Measurements from ENCODE around the gene AZIN2.

The AZIN2 gene

DNA sequence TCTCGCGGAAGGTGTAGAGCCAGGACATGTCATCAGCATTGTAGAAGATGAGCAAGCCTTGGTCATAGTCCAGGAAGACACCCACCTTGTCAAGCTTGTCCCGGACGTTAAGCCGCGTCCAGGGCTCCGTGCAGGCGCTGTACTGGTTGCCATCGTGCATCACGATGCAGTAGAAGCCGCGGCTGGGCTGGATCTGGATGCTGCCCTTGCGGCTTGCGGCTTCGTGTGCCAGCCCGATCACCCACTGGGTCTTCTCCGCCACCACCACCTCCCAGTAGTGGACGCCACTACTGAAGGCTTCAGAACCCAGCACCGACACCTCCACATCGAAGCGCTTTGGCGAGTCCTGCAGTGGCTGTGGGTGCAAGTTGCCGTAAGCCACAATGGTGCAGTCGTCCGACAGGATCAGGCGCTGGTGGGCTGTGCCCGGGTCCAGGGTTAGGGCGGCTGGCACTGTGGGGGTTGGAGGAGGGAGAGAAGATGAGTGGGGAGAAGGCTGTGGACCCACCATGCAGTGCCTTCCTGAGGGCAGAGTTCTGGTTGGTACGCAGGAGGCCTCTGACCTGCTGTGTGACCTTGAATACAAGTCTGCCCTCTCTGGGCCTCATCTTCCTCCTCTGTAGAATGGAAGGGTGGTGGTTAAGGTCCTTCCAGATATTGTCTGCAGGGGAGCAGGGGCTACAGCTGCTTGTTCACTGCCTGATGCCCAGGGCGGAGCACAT lies 66.5 kb downstream of the AZIN2 start:
- Histone ChIP-seq H3K9ac (ENCODE audit: insufficient read length) (no peak overlapping the region), H3K36me3 (ENCODE audit: insufficient read depth, low read length) (no peaks in the 10 kb centered on the region), H3K4me3 (no peak overlapping the region), H3K9me3 (ENCODE audit: low read depth, low read length) (no peaks in the 10 kb centered on the region), H3K27ac (no peak overlapping the region)
- no peak for TF ChIP-seq FOXP2 (optimal IDR thresholded peaks at IDR 0.05; ENCODE audit: control extremely low read depth, extremely low read length, insufficient read depth)
- no peak for TF ChIP-seq POLR2AphosphoS5 (IDR thresholded peaks at IDR 0.05; ENCODE audit: borderline replicate concordance, low read depth, low read length)
- no peak for TF ChIP-seq EZH2 (IDR thresholded peaks at IDR 0.05)
- DNase-seq (ENCODE audit: low read depth, low spot score): no peak

DNA sequence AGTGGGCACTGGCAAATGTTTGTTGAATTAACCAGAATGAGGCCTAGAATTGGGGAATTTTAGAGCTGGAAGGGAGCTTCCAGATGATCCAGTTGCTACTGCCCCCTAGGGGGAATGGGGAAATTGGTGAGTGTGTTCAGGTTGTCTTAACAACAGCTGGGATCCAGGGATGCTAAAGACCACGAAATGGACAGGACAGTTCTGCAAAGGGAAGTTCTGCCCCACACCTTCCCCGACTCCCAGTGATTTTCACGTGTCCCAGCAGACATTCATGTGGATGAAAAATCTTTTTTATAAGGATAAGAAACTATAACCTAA lies 67.0 kb downstream of the AZIN2 start:
- Histone ChIP-seq H3K9me3 (ENCODE audit: low read depth, low read length) (no peaks in the 10 kb centered on the region), H3K4me3 (no peak overlapping the region), H3K36me3 (ENCODE audit: insufficient read depth, low read length) (no peaks in the 10 kb centered on the region), H3K27ac (no peak overlapping the region), H3K9ac (ENCODE audit: insufficient read length) (no peak overlapping the region)
- no peak for DNase-seq (ENCODE audit: low read depth, low spot score)
- TF ChIP-seq FOXP2 (optimal IDR thresholded peaks at IDR 0.05; ENCODE audit: control extremely low read depth, extremely low read length, insufficient read depth) (no peak), EZH2 (IDR thresholded peaks at IDR 0.05) (no peak), POLR2AphosphoS5 (IDR thresholded peaks at IDR 0.05; ENCODE audit: borderline replicate concordance, low read depth, low read length) (no peak)

DNA sequence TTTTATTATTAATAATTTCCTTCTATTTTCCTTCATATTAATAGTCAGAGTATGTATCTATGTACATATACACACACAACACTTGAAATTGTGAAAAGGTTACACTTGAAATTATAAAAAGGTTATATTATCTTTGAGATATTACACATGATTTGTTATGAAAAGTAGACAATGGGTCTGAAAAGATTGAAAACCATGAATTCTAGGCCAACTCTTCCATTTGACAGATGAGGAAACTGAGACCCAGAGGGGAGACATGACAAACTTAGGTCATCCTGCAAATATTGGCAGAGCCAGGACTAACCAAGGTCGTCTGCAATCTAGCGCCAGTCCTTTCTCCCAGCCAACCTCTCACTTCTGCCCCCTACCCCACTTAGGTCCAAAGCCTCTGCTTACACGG lies 67.7 kb downstream of the AZIN2 start:
- Histone ChIP-seq H3K27ac (no peak overlapping the region), H3K4me3 (no peak overlapping the region), H3K36me3 (ENCODE audit: insufficient read depth, low read length) (no peaks in the 10 kb centered on the region), H3K9me3 (ENCODE audit: low read depth, low read length) (no peaks in the 10 kb centered on the region), H3K9ac (ENCODE audit: insufficient read length) (no peak overlapping the region)
- no peak for TF ChIP-seq POLR2AphosphoS5 (IDR thresholded peaks at IDR 0.05; ENCODE audit: borderline replicate concordance, low read depth, low read length)
- no peak for TF ChIP-seq FOXP2 (optimal IDR thresholded peaks at IDR 0.05; ENCODE audit: control extremely low read depth, extremely low read length, insufficient read depth)
- no peak for TF ChIP-seq EZH2 (IDR thresholded peaks at IDR 0.05)
- DNase-seq (ENCODE audit: low read depth, low spot score): no peak

DNA sequence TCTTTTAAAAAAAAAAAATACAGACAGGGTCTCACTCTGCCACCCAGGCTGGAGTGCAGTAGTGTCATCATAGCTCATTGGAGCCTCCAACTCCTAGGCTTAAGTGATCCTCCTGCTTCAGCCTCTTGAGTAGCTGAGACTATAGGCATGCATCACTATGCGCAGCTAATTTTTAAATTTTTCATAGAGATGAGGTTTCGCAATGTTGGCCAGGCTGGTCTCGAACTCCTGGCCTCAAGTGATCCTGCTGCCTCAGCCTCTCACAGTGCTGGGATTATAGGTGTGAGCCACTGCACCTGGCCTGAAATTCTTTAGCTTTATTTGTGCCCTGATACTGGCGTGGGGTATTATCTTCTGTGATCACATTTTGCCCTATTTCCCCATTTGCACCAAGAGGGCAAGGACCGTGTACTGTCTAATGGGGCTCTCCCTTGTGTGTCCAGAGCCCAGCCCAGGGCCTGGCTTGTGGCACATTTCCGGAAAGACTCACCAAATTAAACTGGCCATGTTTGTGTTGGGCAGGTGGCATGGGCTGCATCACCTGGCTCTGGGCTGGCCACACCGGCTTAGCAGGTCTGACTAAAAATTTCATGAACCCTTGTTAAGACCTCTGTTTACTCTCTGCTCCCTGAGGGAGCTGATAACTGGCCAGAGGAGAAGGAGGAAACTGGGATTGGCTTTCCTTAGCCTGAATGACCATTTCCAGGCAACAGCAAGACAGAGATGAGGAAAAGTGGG lies 68.7 kb downstream of the AZIN2 start:
- Histone ChIP-seq H3K4me3 (no peak overlapping the region), H3K9me3 (ENCODE audit: low read depth, low read length) (no peaks in the 10 kb centered on the region), H3K27ac (no peak overlapping the region), H3K36me3 (ENCODE audit: insufficient read depth, low read length) (no peaks in the 10 kb centered on the region), H3K9ac (ENCODE audit: insufficient read length) (no peak overlapping the region)
- no peak for DNase-seq (ENCODE audit: low read depth, low spot score)
- TF ChIP-seq EZH2 (IDR thresholded peaks at IDR 0.05): no peak

DNA sequence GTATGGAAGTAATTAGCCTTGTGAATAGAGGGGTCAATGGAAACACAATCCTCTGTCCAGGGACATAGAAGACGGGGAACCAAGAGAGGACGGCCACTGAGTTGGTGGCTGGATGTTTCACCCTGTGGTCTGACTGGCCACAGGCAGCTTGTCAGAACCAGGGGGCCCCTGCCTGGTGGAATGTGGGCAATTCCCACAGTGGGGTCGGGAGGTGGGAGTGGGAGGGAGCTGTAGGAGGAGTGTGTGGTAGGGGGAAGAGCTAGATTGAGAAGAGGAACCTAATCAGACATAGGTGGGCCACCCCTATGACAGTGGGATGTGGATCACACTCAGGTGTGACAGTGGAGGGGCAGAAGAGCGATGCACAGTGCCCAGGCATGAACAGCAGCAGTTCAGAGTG lies 69.6 kb downstream of the AZIN2 start:
- Histone ChIP-seq H3K9me3 (ENCODE audit: low read depth, low read length) (no peaks in the 10 kb centered on the region), H3K36me3 (ENCODE audit: insufficient read depth, low read length) (no peaks in the 10 kb centered on the region), H3K27ac (no peak overlapping the region), H3K4me3 (no peak overlapping the region), H3K9ac (ENCODE audit: insufficient read length) (no peak overlapping the region)
- DNase-seq (ENCODE audit: low read depth, low spot score): no peak
- no peak for TF ChIP-seq POLR2AphosphoS5 (IDR thresholded peaks at IDR 0.05; ENCODE audit: borderline replicate concordance, low read depth, low read length)
- no peak for TF ChIP-seq EZH2 (IDR thresholded peaks at IDR 0.05)
- no peak for TF ChIP-seq FOXP2 (optimal IDR thresholded peaks at IDR 0.05; ENCODE audit: control extremely low read depth, extremely low read length, insufficient read depth)

DNA sequence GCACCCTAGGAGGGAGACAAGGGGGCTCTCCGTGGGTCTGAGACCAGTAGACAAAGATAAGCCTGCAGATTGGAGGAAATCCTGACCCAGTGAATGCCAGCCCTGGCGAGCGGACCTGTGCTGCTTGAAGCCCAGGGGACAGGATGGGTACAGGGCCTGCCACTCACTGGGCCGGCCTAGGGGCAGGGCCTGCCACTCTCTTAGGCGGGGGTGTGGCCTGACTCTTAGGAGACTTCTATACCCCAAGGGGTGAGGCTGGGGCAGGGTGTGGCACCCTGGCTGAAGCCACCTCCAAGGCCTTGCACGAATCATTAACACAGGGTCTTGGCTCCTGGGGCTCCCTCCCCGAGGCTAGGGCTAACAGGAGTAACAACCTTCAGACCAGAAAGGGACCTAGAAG lies 70.2 kb downstream of the AZIN2 start:
- DNase-seq (ENCODE audit: low read depth, low spot score): no peak
- Histone ChIP-seq H3K36me3 (ENCODE audit: insufficient read depth, low read length) (no peaks in the 10 kb centered on the region), H3K27ac (no peak overlapping the region), H3K9me3 (ENCODE audit: low read depth, low read length) (no peaks in the 10 kb centered on the region), H3K4me3 (no peak overlapping the region), H3K9ac (ENCODE audit: insufficient read length) (no peak overlapping the region)
- TF ChIP-seq FOXP2 (optimal IDR thresholded peaks at IDR 0.05; ENCODE audit: control extremely low read depth, extremely low read length, insufficient read depth): no peak
- no peak for TF ChIP-seq EZH2 (IDR thresholded peaks at IDR 0.05)
- no peak for TF ChIP-seq POLR2AphosphoS5 (IDR thresholded peaks at IDR 0.05; ENCODE audit: borderline replicate concordance, low read depth, low read length)

DNA sequence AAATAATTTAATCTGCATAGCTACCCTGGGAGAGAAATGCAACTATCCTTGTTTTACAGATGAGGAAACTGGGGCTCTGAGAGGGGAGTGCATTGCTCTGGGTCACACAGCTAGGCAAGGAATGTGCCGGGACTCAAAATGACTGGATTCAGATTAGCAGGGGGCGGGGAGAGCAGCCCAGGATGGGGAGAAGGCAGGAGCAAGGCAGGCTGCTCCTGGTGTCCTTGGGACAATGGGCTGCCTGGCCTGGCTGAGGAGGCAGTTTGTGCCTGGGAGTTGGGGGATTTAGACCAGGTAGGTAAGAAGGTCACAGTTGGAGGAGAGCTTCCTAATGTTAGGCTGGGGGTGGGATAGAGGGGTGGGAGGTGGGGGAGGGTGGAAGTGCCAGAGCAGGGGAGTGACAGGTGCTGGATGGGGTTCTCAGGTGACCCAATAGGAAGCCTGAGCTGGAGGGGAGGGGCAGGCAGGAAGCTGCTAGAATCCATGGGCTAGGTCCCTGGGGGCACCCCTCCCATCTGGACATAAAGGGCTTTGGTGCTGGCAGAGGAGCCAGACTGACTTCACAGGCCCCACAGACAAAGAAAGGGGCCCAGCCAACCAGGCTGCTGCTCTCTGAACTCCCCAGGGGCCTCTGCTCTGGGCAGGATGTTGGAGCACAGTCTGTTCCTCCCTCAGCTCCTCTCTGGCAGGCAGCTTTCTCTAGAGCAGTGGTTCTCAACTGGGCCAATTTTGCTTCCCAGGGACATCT lies 71.9 kb downstream of the AZIN2 start:
- DNase-seq (ENCODE audit: low read depth, low spot score): no peak
- H3K9me3 ChIP-seq (ENCODE audit: low read depth, low read length): no peaks in the 10 kb centered on the region
- no peak overlapping the region for H3K4me3 ChIP-seq
- TF ChIP-seq POLR2AphosphoS5 (IDR thresholded peaks at IDR 0.05; ENCODE audit: borderline replicate concordance, low read depth, low read length) (no peak), EZH2 (IDR thresholded peaks at IDR 0.05) (no peak), FOXP2 (optimal IDR thresholded peaks at IDR 0.05; ENCODE audit: control extremely low read depth, extremely low read length, insufficient read depth) (no peak)
- H3K9ac ChIP-seq (ENCODE audit: insufficient read length): no peak overlapping the region
- no peaks in the 10 kb centered on the region for H3K36me3 ChIP-seq (ENCODE audit: insufficient read depth, low read length)
- no peak overlapping the region for H3K27ac ChIP-seq

DNA sequence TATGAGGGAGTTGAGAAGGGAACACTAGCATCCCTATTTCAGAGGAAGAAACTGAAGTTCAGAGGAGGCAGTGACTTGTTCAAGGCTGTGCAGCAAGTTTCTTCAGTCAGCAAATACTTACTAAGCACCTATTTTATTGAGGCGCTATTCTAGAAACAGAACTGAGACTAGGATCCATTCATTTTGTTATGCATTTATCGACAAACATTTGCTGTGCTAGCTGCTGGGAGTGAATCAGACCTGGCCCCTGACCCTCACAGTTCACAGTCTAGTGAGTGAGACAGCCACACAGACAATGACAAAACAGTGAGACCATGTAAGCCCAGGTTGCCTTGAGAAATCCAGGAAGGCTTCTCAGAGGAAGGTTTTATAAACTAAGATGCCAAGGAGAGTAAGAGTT lies 72.7 kb downstream of the AZIN2 start:
- H3K27ac ChIP-seq: no peak overlapping the region
- H3K36me3 ChIP-seq (ENCODE audit: insufficient read depth, low read length): no peaks in the 10 kb centered on the region
- no peak overlapping the region for H3K4me3 ChIP-seq
- no peak for DNase-seq (ENCODE audit: low read depth, low spot score)
- no peaks in the 10 kb centered on the region for H3K9me3 ChIP-seq (ENCODE audit: low read depth, low read length)
- TF ChIP-seq FOXP2 (optimal IDR thresholded peaks at IDR 0.05; ENCODE audit: control extremely low read depth, extremely low read length, insufficient read depth) (no peak), POLR2AphosphoS5 (IDR thresholded peaks at IDR 0.05; ENCODE audit: borderline replicate concordance, low read depth, low read length) (no peak), EZH2 (IDR thresholded peaks at IDR 0.05) (no peak)
- no peak overlapping the region for H3K9ac ChIP-seq (ENCODE audit: insufficient read length)

Data from SK-N-MC (cell line).